IMR-90 (cell line): ENCODE measurements around the gene CABP4. TPM values are rescaled to one million over a fixed set of nuclear protein-coding genes. Genes with fewer than 3 reads are reported as not detected.

Source experiments
- ATAC-seq: fragments of 200-7000 bp; cut with Tn5 transposase; 2 replicates; pipeline ENCODE4 v1.9.1; 2020; ENCODE audit warnings: low read depth, mild to moderate bottlenecking, moderate library complexity
- BruUV-seq: library from RNA; stranded (reverse); fragments of 400-500 nt; replicated peaks from 2 replicates; lab custom pipeline; 2021; lab: Mats Ljungman, UMichigan
- CTCF ChIA-PET: fragments of 300-600 bp; formaldehyde crosslinking; extraction: SDS; loops from one replicate; lab custom pipeline; 2021; ENCODE audit warnings: antibody characterized with exemption; lab: Yijun Ruan, JAX
- POLR2A ChIA-PET: fragments of 300-600 bp; sonication (Branson Sonifier 250); formaldehyde crosslinking; loops from one replicate; lab custom pipeline; 2022; ENCODE audit warnings: antibody characterized with exemption; ENCODE audit not compliant: unreplicated experiment; lab: Charles Lee
- DNase-seq: peaks from one replicate; pipeline ENCODE4 v3.0.0; 2013
- H2AFZ ChIP-seq: replicated peaks from 2 replicates; pipeline ENCODE3; 2013; ENCODE audit warnings: low read length, mild to moderate bottlenecking; ENCODE audit not compliant: poor library complexity
- H2AK5ac ChIP-seq: 2 replicates; pipeline ENCODE4 v1.6.1; 2013; ENCODE audit warnings: low read depth, low read length, inconsistent platforms
- H2AK9ac ChIP-seq: replicated peaks from 2 replicates; pipeline ENCODE3; 2013; ENCODE audit warnings: mild to moderate bottlenecking, low read depth, low read length, moderate library complexity; ENCODE audit not compliant: poor library complexity
- H2BK120ac ChIP-seq: 2 replicates; pipeline ENCODE4 v1.6.1; 2013; ENCODE audit warnings: low read depth, low read length, inconsistent platforms
- H2BK15ac ChIP-seq: 3 replicates; pipeline ENCODE4 v1.6.1; 2013; ENCODE audit warnings: low read depth, low read length, inconsistent platforms
- H2BK20ac ChIP-seq: 2 replicates; pipeline ENCODE4 v1.6.1; 2013; ENCODE audit warnings: low read depth, mild to moderate bottlenecking, inconsistent platforms, low read length, moderate library complexity
- H2BK5ac ChIP-seq: 2 replicates; pipeline ENCODE4 v1.6.1; 2013; ENCODE audit warnings: mild to moderate bottlenecking, low read depth, low read length, inconsistent platforms; ENCODE audit not compliant: poor library complexity, severe bottlenecking
- H3K14ac ChIP-seq: replicated peaks from 2 replicates; pipeline ENCODE4 v1.6.1; 2013; ENCODE audit warnings: low read depth, low read length, inconsistent platforms
- H3K18ac ChIP-seq: 2 replicates; pipeline ENCODE4 v1.6.1; 2013; ENCODE audit warnings: low read depth, low read length, control low read depth
- H3K23ac ChIP-seq: 2 replicates; pipeline ENCODE4 v1.6.1; 2013; ENCODE audit warnings: low read depth, low read length, inconsistent platforms
- H3K27ac ChIP-seq: 2 replicates; pipeline ENCODE4 v1.5.1; 2013; ENCODE audit warnings: mild to moderate bottlenecking, control low read depth, low read length; ENCODE audit not compliant: insufficient read depth
- H3K27me3 ChIP-seq: 2 replicates; pipeline ENCODE4 v1.6.1; 2013; ENCODE audit warnings: low read length; ENCODE audit not compliant: control insufficient read depth, insufficient read depth
- H3K36me3 ChIP-seq: 2 replicates; pipeline ENCODE4 v1.6.1; 2013; ENCODE audit warnings: low read length, mixed read lengths; ENCODE audit not compliant: control insufficient read depth, insufficient read depth
- H3K4ac ChIP-seq: 2 replicates; pipeline ENCODE4 v1.6.1; 2013; ENCODE audit warnings: low read depth, low read length, inconsistent platforms
- H3K4me1 ChIP-seq: 2 replicates; pipeline ENCODE4 v1.6.1; 2013; ENCODE audit warnings: low read length, mixed read lengths; ENCODE audit not compliant: control insufficient read depth, insufficient read depth
- H3K4me2 ChIP-seq: 2 replicates; pipeline ENCODE4 v1.6.1; 2013; ENCODE audit warnings: low read depth, mild to moderate bottlenecking, control low read depth, low read length, moderate library complexity
- H3K4me3 ChIP-seq: 2 replicates; pipeline ENCODE4 v1.5.1; 2013; ENCODE audit warnings: low read depth, mild to moderate bottlenecking, control low read depth, low read length, moderate library complexity; ENCODE audit not compliant: insufficient read depth
- H3K56ac ChIP-seq: 2 replicates; pipeline ENCODE4 v1.6.1; 2013; ENCODE audit warnings: low read length, inconsistent platforms; ENCODE audit not compliant: insufficient read depth; ENCODE audit errors: extremely low read depth
- H3K79me1 ChIP-seq, 2 experiments: 2 replicates each; pipeline ENCODE4 v1.6.1; 2013; ENCODE audit warnings: low read length in 2 of 2, inconsistent platforms in 1 of 2, low read depth in 1 of 2
- H3K9ac ChIP-seq: 2 replicates; pipeline ENCODE4 v1.6.1; 2013; ENCODE audit warnings: low read depth, low read length, control low read depth
- H3K9me1 ChIP-seq: 2 replicates; pipeline ENCODE4 v1.6.1; 2013; ENCODE audit warnings: low read length, inconsistent platforms; ENCODE audit not compliant: insufficient read depth
- H3K9me3 ChIP-seq: 2 replicates; pipeline ENCODE4 v1.6.1; 2013; ENCODE audit warnings: low read length; ENCODE audit not compliant: control insufficient read depth, insufficient read depth
- H4K20me1 ChIP-seq: 2 replicates; pipeline ENCODE4 v1.6.1; 2013; ENCODE audit warnings: low read length, inconsistent platforms; ENCODE audit not compliant: insufficient read depth
- H4K5ac ChIP-seq: 2 replicates; pipeline ENCODE4 v1.6.1; 2013; ENCODE audit warnings: mild to moderate bottlenecking, low read depth, low read length, control low read depth
- H4K8ac ChIP-seq, 2 experiments: 2 replicates each; pipeline ENCODE4 v1.6.1; 2013; ENCODE audit warnings: low read depth in 2 of 2, low read length in 2 of 2, control low read depth in 1 of 2, inconsistent platforms in 1 of 2
- H4K91ac ChIP-seq: 2 replicates; pipeline ENCODE4 v1.6.1; 2013; ENCODE audit warnings: low read depth, low read length, inconsistent platforms; ENCODE audit not compliant: insufficient read depth
- BHLHE40 ChIP-seq: fragments of 150-350 bp; IDR thresholded peaks from 2 replicates; pipeline ENCODE4 v1.6.1; 2016; ENCODE audit warnings: mild to moderate bottlenecking, low read depth, low read length
- CEBPB ChIP-seq: IDR thresholded peaks from 2 replicates; pipeline ENCODE4 v1.6.1; 2012; ENCODE audit warnings: low read depth, low read length, improper control_type of control experiment
- FOS ChIP-seq: fragments of 150-350 bp; IDR thresholded peaks from 2 replicates; pipeline ENCODE4 v1.6.1; 2016; ENCODE audit warnings: low read depth, low read length
- MAFK ChIP-seq: IDR thresholded peaks from 2 replicates; pipeline ENCODE4 v1.6.1; 2012; ENCODE audit warnings: low read depth, low read length, improper control_type of control experiment
- MAZ ChIP-seq: IDR thresholded peaks from 2 replicates; pipeline ENCODE4 v1.6.1; 2012; ENCODE audit warnings: low read depth, mild to moderate bottlenecking, low read length, improper control_type of control experiment, moderate library complexity, borderline replicate concordance
- MXI1 ChIP-seq: IDR thresholded peaks from 2 replicates; pipeline ENCODE4 v1.6.1; 2012; ENCODE audit warnings: low read depth, mild to moderate bottlenecking, low read length, moderate library complexity, borderline replicate concordance
- RCOR1 ChIP-seq: IDR thresholded peaks from 2 replicates; pipeline ENCODE4 v1.6.1; 2012; ENCODE audit warnings: mild to moderate bottlenecking, low read length, improper control_type of control experiment; ENCODE audit not compliant: insufficient replicate concordance
- RFX5 ChIP-seq: IDR thresholded peaks from 2 replicates; pipeline ENCODE4 v1.8.0; 2012; ENCODE audit warnings: low read depth, mild to moderate bottlenecking, low read length, moderate library complexity
- SMC3 ChIP-seq: fragments of 150-350 bp; IDR thresholded peaks from 2 replicates; pipeline ENCODE4 v1.6.1; 2016; ENCODE audit warnings: low read depth, mild to moderate bottlenecking, antibody characterized with exemption, low read length, moderate library complexity
- WGBS, 2 experiments: methylation state at CpG; one replicate each; pipeline versions ENCODE4 v1.1.5 to v1.1.7; 2013; ENCODE audit warnings: missing lambda C conversion rate in 2 of 2; ENCODE audit not compliant: insufficient read length in 1 of 2; ENCODE audit errors: extremely low coverage in 2 of 2; 5-methylcytosine and 5-hydroxymethylcytosine counted together
- dilution Hi-C: fragments of 300-500 bp; cut with HindIII; formaldehyde crosslinking; loops from one replicate; pipeline ENCODE4 v1.14.3; 2018; ENCODE audit warnings: low sequenced_read_pairs; ENCODE audit not compliant: unreplicated experiment
- in situ Hi-C: fragments of 300-500 bp; cut with MboI; formaldehyde crosslinking; loops from 3 replicates; pipeline ENCODE4 v1.14.3; 2019; ENCODE audit warnings: low sequenced_read_pairs, inconsistent platforms, mixed read lengths
- intact Hi-C: fragments of 100-400 bp; cut with micrococcal nuclease; formaldehyde crosslinking; loops from 2 replicates; pipeline ENCODE4 v1.10.0; 2022
- polyA plus RNA-seq, 3 experiments: library from polyadenylated mRNA; depleted of rRNA; stranded (reverse); fragments of >200 nt; gene quantifications; 2 replicates each; pipeline ENCODE4 v1.2.3, GENCODE V29; 2012; ENCODE audit warnings: low replicate concordance in 1 of 3
- total RNA-seq: library from RNA; depleted of rRNA; stranded (reverse); fragments of >200 nt; gene quantifications from 2 replicates; pipeline ENCODE4 v1.2.3, GENCODE V29; 2012
- TF ChIP-seq, protein P1 (sequence below): fragments of 150-350 bp; IDR thresholded peaks from 2 replicates; pipeline ENCODE4 v1.6.1; 2017; ENCODE audit warnings: mild to moderate bottlenecking, antibody characterized with exemption, low read length, low read depth
- TF ChIP-seq, protein P2 (sequence below): conservative IDR thresholded peaks from 2 replicates; pipeline ENCODE4 v1.5.1; 2012; ENCODE audit warnings: mild to moderate bottlenecking, low read depth, low read length, improper control_type of control experiment
- TF ChIP-seq, protein P3 (sequence below): fragments of 150-350 bp; IDR thresholded peaks from 2 replicates; pipeline ENCODE4 v1.6.1; 2016; ENCODE audit warnings: low read depth, mild to moderate bottlenecking, low read length, moderate library complexity, borderline replicate concordance

The CABP4 gene
- total and polyA plus RNA-seq, 2 of the 4 experiments (the other 2 are of a cell fraction): not detected

DNA sequence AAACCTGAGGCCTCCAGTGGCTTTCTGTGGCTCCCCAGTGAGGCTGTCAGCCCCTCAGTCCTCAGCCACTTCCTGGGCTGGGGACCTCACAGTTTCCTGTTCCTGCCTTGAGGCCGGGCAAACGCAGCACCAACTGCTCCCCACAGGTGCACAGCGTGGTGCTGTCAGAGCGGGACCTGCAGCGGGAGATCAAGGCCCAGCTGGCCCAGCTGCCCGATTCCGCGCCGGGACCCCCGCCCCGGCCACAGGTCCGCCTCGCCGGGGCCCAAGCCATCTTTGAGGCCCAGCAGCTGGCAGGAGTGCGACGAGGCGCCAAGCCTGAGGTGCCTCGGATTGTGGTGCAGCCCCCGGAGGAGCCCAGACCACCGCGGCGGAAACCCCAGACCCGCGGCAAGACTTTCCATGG, 45.9 kb upstream of the CABP4 start:
- Histone ChIP-seq H2BK15ac (no peak overlapping the region), H2AK5ac (no peak overlapping the region), H4K91ac (no peak overlapping the region), H2AK9ac (no peak overlapping the region), H3K79me1 (no peaks in the 10 kb centered on the region), H3K14ac (no peak overlapping the region), H3K9ac (no peak overlapping the region), H4K20me1 (no peaks in the 10 kb centered on the region), H3K9me3 (no peaks in the 10 kb centered on the region), H4K8ac (no peak overlapping the region), H3K56ac (no peak overlapping the region), H3K27ac (no peak overlapping the region), H3K4me2 (no peak overlapping the region), H4K5ac (no peak overlapping the region), H2BK120ac (no peak overlapping the region), H3K27me3 (peaks cover 55% of the 10 kb centered on the region), H3K4ac (no peak overlapping the region), H3K4me1 (no peaks in the 10 kb centered on the region), H2BK5ac (no peak overlapping the region), H2AFZ (no peak overlapping the region), H3K18ac (no peak overlapping the region), H3K23ac (no peak overlapping the region), H2BK20ac (no peak overlapping the region), H3K4me3 (no peak overlapping the region), H3K9me1 (no peaks in the 10 kb centered on the region), H3K36me3 (no peaks in the 10 kb centered on the region)
- WGBS, 2 experiments: 51% methylated on average over 13 of the region's 24 CpGs; no CpG with 5 or more reads in 1 of the 2 experiments
- ATAC-seq (no peak), DNase-seq (no peak)
- no TSS peak for BruUV-seq
- intact Hi-C loops: no loop called here
- dilution Hi-C loops: no loop called here
- POLR2A ChIA-PET: no interaction called here
- CTCF ChIA-PET: no interaction called here
- in situ Hi-C loops: no loop called here
- TF ChIP-seq, protein P1, sequence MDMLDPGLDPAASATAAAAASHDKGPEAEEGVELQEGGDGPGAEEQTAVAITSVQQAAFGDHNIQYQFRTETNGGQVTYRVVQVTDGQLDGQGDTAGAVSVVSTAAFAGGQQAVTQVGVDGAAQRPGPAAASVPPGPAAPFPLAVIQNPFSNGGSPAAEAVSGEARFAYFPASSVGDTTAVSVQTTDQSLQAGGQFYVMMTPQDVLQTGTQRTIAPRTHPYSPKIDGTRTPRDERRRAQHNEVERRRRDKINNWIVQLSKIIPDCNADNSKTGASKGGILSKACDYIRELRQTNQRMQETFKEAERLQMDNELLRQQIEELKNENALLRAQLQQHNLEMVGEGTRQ: no peak
- TF ChIP-seq MAZ: no peak
- TF ChIP-seq SMC3: no peak
- TF ChIP-seq MXI1: no peak
- TF ChIP-seq, protein P2, sequence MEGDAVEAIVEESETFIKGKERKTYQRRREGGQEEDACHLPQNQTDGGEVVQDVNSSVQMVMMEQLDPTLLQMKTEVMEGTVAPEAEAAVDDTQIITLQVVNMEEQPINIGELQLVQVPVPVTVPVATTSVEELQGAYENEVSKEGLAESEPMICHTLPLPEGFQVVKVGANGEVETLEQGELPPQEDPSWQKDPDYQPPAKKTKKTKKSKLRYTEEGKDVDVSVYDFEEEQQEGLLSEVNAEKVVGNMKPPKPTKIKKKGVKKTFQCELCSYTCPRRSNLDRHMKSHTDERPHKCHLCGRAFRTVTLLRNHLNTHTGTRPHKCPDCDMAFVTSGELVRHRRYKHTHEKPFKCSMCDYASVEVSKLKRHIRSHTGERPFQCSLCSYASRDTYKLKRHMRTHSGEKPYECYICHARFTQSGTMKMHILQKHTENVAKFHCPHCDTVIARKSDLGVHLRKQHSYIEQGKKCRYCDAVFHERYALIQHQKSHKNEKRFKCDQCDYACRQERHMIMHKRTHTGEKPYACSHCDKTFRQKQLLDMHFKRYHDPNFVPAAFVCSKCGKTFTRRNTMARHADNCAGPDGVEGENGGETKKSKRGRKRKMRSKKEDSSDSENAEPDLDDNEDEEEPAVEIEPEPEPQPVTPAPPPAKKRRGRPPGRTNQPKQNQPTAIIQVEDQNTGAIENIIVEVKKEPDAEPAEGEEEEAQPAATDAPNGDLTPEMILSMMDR: no peak
- TF ChIP-seq, protein P3, sequence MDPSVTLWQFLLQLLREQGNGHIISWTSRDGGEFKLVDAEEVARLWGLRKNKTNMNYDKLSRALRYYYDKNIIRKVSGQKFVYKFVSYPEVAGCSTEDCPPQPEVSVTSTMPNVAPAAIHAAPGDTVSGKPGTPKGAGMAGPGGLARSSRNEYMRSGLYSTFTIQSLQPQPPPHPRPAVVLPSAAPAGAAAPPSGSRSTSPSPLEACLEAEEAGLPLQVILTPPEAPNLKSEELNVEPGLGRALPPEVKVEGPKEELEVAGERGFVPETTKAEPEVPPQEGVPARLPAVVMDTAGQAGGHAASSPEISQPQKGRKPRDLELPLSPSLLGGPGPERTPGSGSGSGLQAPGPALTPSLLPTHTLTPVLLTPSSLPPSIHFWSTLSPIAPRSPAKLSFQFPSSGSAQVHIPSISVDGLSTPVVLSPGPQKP: no peak
- no peak for TF ChIP-seq RCOR1
- no peak for TF ChIP-seq RFX5
- TF ChIP-seq FOS: no peak
- TF ChIP-seq CEBPB: no peak
- TF ChIP-seq BHLHE40: no peak
- TF ChIP-seq MAFK: no peak
